Transverse colon (tissue), 4 donors: ENCODE data around the gene HTR5A. TPM values are rescaled to one million over a fixed set of nuclear protein-coding genes. Genes with fewer than 3 reads are reported as not detected.

ENCODE experiments used
- DNase-seq: peaks from one replicate; pipeline ENCODE4 v3.0.0-alpha.2; 2019
- H3K27ac ChIP-seq, 4 donors: fragments of 200-600 bp; sonication (generic); 2 replicates each; pipeline ENCODE4 v1.5.1; 2016 to 2018; ENCODE audit warnings: inconsistent platforms in 4 of 4
- H3K27me3 ChIP-seq: fragments of 200-600 bp; sonication (generic); 2 replicates; pipeline ENCODE4 v1.5.1; 2017; ENCODE audit warnings: inconsistent platforms
- H3K36me3 ChIP-seq, 4 donors: fragments of 200-600 bp; sonication (generic); 2 replicates each; pipeline ENCODE4 v1.5.1; 2017 to 2019; ENCODE audit warnings: inconsistent platforms in 4 of 4
- H3K4me1 ChIP-seq, 4 donors: fragments of 200-600 bp; sonication (generic); 2 replicates each; pipeline ENCODE4 v1.5.1; 2017 to 2020; ENCODE audit warnings: inconsistent platforms in 4 of 4
- H3K4me3 ChIP-seq, 4 donors: fragments of 200-600 bp; sonication (generic); 1 replicate in 1 of 4; 2 replicates in 3 of 4; pipeline versions ENCODE4 v1.5.1 to v1.6.1; 2017 to 2019; ENCODE audit warnings: inconsistent platforms in 4 of 4
- H3K9me3 ChIP-seq, 2 donors: fragments of 200-600 bp; sonication (generic); 2 replicates each; pipeline ENCODE4 v1.5.1; 2017 to 2019; ENCODE audit warnings: inconsistent platforms in 2 of 2
- CTCF ChIP-seq, 5 experiments: fragments of 200-600 bp in 3 of 5; fragments of 450-650 bp in 2 of 5; sonication (generic) in 3 of 5; IDR thresholded peaks; 1 replicate in 2 of 5; 2 replicates in 3 of 5; pipeline ENCODE4 v1.5.1; 2016 to 2017; ENCODE audit warnings: antibody characterized with exemption in 5 of 5, inconsistent platforms in 3 of 5, mild to moderate bottlenecking in 2 of 5, moderate library complexity in 1 of 5
- EP300 ChIP-seq: sonication (generic); formaldehyde crosslinking; IDR thresholded peaks from one replicate; pipeline ENCODE4 v1.6.1; 2017; ENCODE audit warnings: antibody characterized with exemption, low read depth
- POLR2A ChIP-seq: fragments of 450-650 bp; IDR thresholded peaks from one replicate; pipeline ENCODE4 v1.6.1; 2016; ENCODE audit warnings: antibody characterized with exemption, mild to moderate bottlenecking, moderate library complexity
- POLR2AphosphoS5 ChIP-seq, 3 donors: sonication (generic); formaldehyde crosslinking; IDR thresholded peaks; one replicate each; pipeline ENCODE4 v1.6.1; 2016; ENCODE audit warnings: antibody characterized with exemption in 3 of 3
- WGBS, 2 donors: methylation state at CpG; one replicate each; pipeline ENCODE4 v1.1.5; 2018; ENCODE audit warnings: low coverage in 1 of 2; 5-methylcytosine and 5-hydroxymethylcytosine counted together
- in situ Hi-C, 4 donors: fragments of 200-750 bp; cut with MboI; loops; one replicate each; pipeline versions ENCODE4 v1.15.0 to v1.15.1; 2017; ENCODE audit warnings: low sequenced_read_pairs in 3 of 4, low pct_ligation_motif_present in 1 of 4, low pct_unique_long_range_greater_than_20kb in 1 of 4
- intact Hi-C: fragments of 100-400 bp; cut with DNase I; formaldehyde crosslinking; loops from one replicate; pipeline ENCODE4 v1.15.1; 2023; ENCODE audit warnings: low total_unique reads
- total RNA-seq, 4 donors: library from RNA; depleted of rRNA; stranded (reverse); fragments of >200 nt; gene quantifications; one replicate each; pipeline ENCODE4 v1.1.0, GENCODE V29; 2016

HTR5A gene
- total RNA-seq, 4 donors from 2014 or later = not detected

- Histone ChIP-seq H3K27me3 (no peaks in the 10 kb centered on the region), H3K36me3 (no peaks in the 10 kb centered on the region), H3K4me3 (no peak overlapping the region), H3K9me3 (no peaks in the 10 kb centered on the region), H3K4me1 (no peaks in the 10 kb centered on the region), H3K27ac (no peak overlapping the region)
- WGBS, 2 donors = 25 to 39% methylated on average over 3 to 5 of the region's 5 CpGs
- TF ChIP-seq CTCF (IDR thresholded peaks at IDR 0.05) (no peak), POLR2AphosphoS5 (IDR thresholded peaks at IDR 0.05) (no peak)
- intact Hi-C loops = no loop called here
- in situ Hi-C loops = no loop called here
- no peak for DNase-seq
These were observed 7.7 kb upstream of the HTR5A start for GRCh38 chr7:155062411-155062810.

- H3K4me3 ChIP-seq = no peak overlapping the region
- in situ Hi-C loops (no loop called here), intact Hi-C loops (no loop called here)
- no peak for DNase-seq
- no peaks in the 10 kb centered on the region for H3K9me3 ChIP-seq
- H3K36me3 ChIP-seq = no peaks in the 10 kb centered on the region
- no peak for TF ChIP-seq POLR2AphosphoS5 (IDR thresholded peaks at IDR 0.05)
- TF ChIP-seq POLR2A = no peak
- no peak for TF ChIP-seq EP300
- no peak for TF ChIP-seq CTCF (IDR thresholded peaks at IDR 0.05)
- H3K27ac ChIP-seq = no peak overlapping the region
- no peaks in the 10 kb centered on the region for H3K27me3 ChIP-seq
- 0 to 45% methylated on average over 1 to 4 of the region's 4 CpGs for WGBS, 2 donors
- H3K4me1 ChIP-seq = no peaks in the 10 kb centered on the region
These were observed 5.9 kb upstream of the HTR5A start for GRCh38 chr7:155064186-155064585.

GRCh38 chr7:155066417-155066950, 3.6 kb upstream of the HTR5A start:
- 66 to 68% methylated on average over 5 to 7 of the region's 7 CpGs for WGBS, 2 donors
- peaks cover 2% of the 10 kb centered on the region for H3K27me3 ChIP-seq
- DNase-seq = no peak
- H3K9me3 ChIP-seq = no peaks in the 10 kb centered on the region
- no peak overlapping the region for H3K4me3 ChIP-seq
- intact Hi-C loops (no loop called here), in situ Hi-C loops (no loop called here)
- no peaks in the 10 kb centered on the region for H3K36me3 ChIP-seq
- TF ChIP-seq POLR2A (no peak), CTCF (IDR thresholded peaks at IDR 0.05) (no peak), POLR2AphosphoS5 (IDR thresholded peaks at IDR 0.05) (no peak), EP300 (no peak)
- no peak overlapping the region for H3K27ac ChIP-seq
- H3K4me1 ChIP-seq = no peaks in the 10 kb centered on the region

- Histone ChIP-seq H3K4me1 (no peaks in the 10 kb centered on the region), H3K4me3 (no peak overlapping the region), H3K9me3 (no peaks in the 10 kb centered on the region), H3K27ac (no peak overlapping the region), H3K27me3 (peaks cover 20% of the 10 kb centered on the region), H3K36me3 (no peaks in the 10 kb centered on the region)
- no peak for DNase-seq
- in situ Hi-C loops (no loop called here), intact Hi-C loops (no loop called here)
- TF ChIP-seq EP300 (no peak), POLR2A (no peak), CTCF (IDR thresholded peaks at IDR 0.05) (no peak), POLR2AphosphoS5 (IDR thresholded peaks at IDR 0.05) (no peak)
- 81% methylated on average over 43 of the region's 43 CpGs; no CpG with 5 or more reads in 1 of the 2 donors for WGBS, 2 donors
These were observed 1.1 kb downstream of the HTR5A start for GRCh38 chr7:155071121-155071651.
